HG02623 (cell line): ENCODE data around the gene SYCE3.

Experiments used
- ATAC-seq: cut with Tn5 transposase; IDR thresholded peaks from one replicate; pipeline ENCODE4 v1.9.1; 2021; ENCODE audit warnings: moderate library complexity; ENCODE audit not compliant: unreplicated experiment

Gene SYCE3

GRCh38 chr22:50532824-50533796 lies 29.6 kb downstream of the SYCE3 start:
- ATAC-seq, result no peak

- peak; percentile 3 for ATAC-seq
These were observed 30.6 kb downstream of the SYCE3 start for GRCh38 chr22:50531962-50532674.

- ATAC-seq, result peak; percentile 23
These were observed 31.2 kb downstream of the SYCE3 start for GRCh38 chr22:50531546-50531961.

- no peak for ATAC-seq
These were observed 31.7 kb downstream of the SYCE3 start for GRCh38 chr22:50530877-50531545.

GRCh38 chr22:50530580-50530876 lies 32.2 kb downstream of the SYCE3 start:
- no peak for ATAC-seq

GRCh38 chr22:50529897-50530579 lies 32.7 kb downstream of the SYCE3 start, which contains the start of gene TYMP:
TSS of gene TYMP (minus strand) at chr22:50530012. CDS start at chr22:50529709, 303 bp downstream.
- no peak for ATAC-seq

GRCh38 chr22:50529416-50529896 lies 33.3 kb downstream of the SYCE3 start:
- no peak for ATAC-seq

GRCh38 chr22:50528682-50529415 lies 33.9 kb downstream of the SYCE3 start:
- ATAC-seq, result no peak

- ATAC-seq, result no peak
These were observed 34.6 kb downstream of the SYCE3 start for GRCh38 chr22:50527921-50528681.

- ATAC-seq, result no peak
These were observed 35.6 kb downstream of the SYCE3 start for GRCh38 chr22:50526834-50527801.

GRCh38 chr22:50526108-50526833 lies 36.4 kb downstream of the SYCE3 start:
- ATAC-seq, result peak; percentile 26

GRCh38 chr22:50525858-50526107 lies 36.9 kb downstream of the SYCE3 start:
- peak; percentile 6 for ATAC-seq

GRCh38 chr22:50525104-50525857 lies 37.4 kb downstream of the SYCE3 start, which contains the start of gene SCO2:
TSS of gene SCO2 (minus strand) at chr22:50525598. CDS start at chr22:50524411, 1,187 bp downstream.
- peak; percentile 36 for ATAC-seq

- no peak for ATAC-seq
These were observed 38.0 kb downstream of the SYCE3 start for GRCh38 chr22:50524676-50525103.

GRCh38 chr22:50523806-50524675 lies 38.7 kb downstream of the SYCE3 start:
- ATAC-seq, result no peak

GRCh38 chr22:50523458-50523805 lies 39.3 kb downstream of the SYCE3 start:
- ATAC-seq, result no peak
